Stimulated activated CD4-positive, alpha-beta T cell treated with anti-CD3 and anti-CD28 coated beads, TNF-alpha, amount 100 ng/mL, for 24 hours (primary cell): ENCODE data around the gene PIM2.
"Not testable (repeated sequence)": the region's sequence is repeated elsewhere in the genome, so short reads cannot be mapped to it uniquely, and the experiment has no call there.

Experiments
- DNase-seq, 3 experiments: peaks; one replicate each; pipeline ENCODE4 v3.0.0-alpha.2; 2020; ENCODE audit warnings: low read depth in 3 of 3

Gene PIM2

DNA sequence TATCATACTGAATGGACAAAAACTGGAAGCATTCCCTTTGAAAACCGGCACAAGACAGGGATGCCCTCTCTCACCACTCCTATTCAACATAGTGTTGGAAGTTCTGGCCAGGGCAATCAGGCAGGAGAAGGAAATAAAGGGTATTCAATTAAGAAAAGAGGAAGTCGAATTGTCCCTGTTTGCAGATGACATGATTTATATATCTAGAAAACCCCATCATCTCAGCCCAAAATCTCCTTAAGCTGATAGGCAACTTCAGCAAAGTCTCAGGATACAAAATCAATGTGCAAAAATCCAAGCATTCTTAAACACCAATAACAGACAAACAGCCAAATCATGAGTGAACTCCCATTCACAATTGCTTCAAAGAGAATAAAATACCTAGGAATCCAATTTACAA lies 46.8 kb downstream of the PIM2 start:
- not testable (repeated sequence) for DNase-seq

DNA sequence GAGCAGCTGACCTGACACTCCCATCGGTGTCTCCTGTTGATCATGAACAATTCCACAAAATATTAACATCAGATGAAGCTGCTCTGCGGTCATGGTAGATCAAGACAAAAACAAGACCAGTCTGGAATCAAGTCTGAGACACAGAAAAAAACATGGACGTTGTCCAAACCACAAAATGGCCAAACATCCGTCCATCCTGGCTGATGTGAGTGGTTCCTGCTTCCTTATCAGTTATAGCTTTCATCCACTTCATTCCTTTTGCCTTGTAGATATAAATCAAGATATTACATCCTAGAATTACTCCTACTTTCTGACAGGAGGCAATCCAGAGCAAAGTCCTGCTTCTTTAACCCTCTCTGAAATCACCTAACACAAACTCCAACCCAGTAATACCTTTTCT lies 54.6 kb downstream of the PIM2 start:
- no peak for DNase-seq
